ENCODE measurements around the gene IFT57.

DNA sequence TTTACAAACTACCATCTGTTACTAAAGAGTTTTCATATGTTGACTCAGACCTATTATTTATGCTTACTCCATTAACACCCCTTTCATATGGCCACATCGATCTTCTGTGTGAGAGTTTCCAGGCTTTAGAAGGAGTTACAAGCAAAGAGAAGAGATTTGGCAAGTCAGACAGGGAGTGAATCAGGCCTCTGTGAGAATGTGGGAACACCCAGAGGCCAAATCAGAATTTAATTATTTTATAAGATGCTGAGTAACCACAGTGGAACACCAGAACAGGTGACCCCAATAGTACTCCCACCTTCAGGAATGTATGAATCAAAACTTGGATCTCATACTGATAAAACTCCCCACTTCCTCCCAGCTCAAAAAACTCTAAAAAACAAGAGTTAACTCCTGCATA is 42.0 kb downstream of the IFT57 start:
- TF ChIP-seq POLR2AphosphoS5 (IDR thresholded peaks at IDR 0.05) (no peak), EP300 (IDR thresholded peaks at IDR 0.05) (no peak), POLR2A (IDR thresholded peaks at IDR 0.05) (no peak)
- TF ChIP-seq, protein P1, sequence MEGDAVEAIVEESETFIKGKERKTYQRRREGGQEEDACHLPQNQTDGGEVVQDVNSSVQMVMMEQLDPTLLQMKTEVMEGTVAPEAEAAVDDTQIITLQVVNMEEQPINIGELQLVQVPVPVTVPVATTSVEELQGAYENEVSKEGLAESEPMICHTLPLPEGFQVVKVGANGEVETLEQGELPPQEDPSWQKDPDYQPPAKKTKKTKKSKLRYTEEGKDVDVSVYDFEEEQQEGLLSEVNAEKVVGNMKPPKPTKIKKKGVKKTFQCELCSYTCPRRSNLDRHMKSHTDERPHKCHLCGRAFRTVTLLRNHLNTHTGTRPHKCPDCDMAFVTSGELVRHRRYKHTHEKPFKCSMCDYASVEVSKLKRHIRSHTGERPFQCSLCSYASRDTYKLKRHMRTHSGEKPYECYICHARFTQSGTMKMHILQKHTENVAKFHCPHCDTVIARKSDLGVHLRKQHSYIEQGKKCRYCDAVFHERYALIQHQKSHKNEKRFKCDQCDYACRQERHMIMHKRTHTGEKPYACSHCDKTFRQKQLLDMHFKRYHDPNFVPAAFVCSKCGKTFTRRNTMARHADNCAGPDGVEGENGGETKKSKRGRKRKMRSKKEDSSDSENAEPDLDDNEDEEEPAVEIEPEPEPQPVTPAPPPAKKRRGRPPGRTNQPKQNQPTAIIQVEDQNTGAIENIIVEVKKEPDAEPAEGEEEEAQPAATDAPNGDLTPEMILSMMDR (IDR thresholded peaks at IDR 0.05): no peak
